Heart left ventricle (tissue), 13 donors: ENCODE results near the gene TUBA8.
"Not testable (repeated sequence)": the region's sequence is repeated elsewhere in the genome, so short reads cannot be mapped to it uniquely, and the experiment has no call there.

ENCODE experiments used
- CTCF ChIP-seq, 12 donors: fragments of 200-600 bp; sonication (generic) in 4 of 12; IDR thresholded peaks; one replicate each; pipeline versions ENCODE4 v1.5.0 to v1.8.0; 2018 to 2022; ENCODE audit warnings: antibody characterized with exemption in 12 of 12, mild to moderate bottlenecking in 5 of 12
- POLR2A ChIP-seq, 2 donors: fragments of 450-650 bp; IDR thresholded peaks; one replicate each; pipeline ENCODE4 v1.6.1; 2017; ENCODE audit warnings: antibody characterized with exemption in 2 of 2, mild to moderate bottlenecking in 2 of 2, moderate library complexity in 2 of 2
- donor health status: ischemic (EF 13 %, LVEDD 7.1; RV severe dilation, severe dysfunction).
- donor health status: DM: no; HTN: yes; CAD: no.
- donor health status: DM: no; HTN: no; CAD: no.
- donor health status: ischemic (EF 25% LVEDD 6.9; RV normal size, moderate dysfunction).
- donor health status: ischemic (EF 25% LVEDD 5.7; RV mildly dilated, moderate dysfunction).
- donor health status: ischemic (EF 35%, LVEDD 5.7; RV mildly dilated, moderate dysfunction).
- donor health status: nonischemic (EF 11% LVEDD 7.7; RV severe dilation, severe dysfunction).
- donor health status: DM: yes; HTN: yes; CAD: no.
- donor health status: PGD.
- donor health status: ischemic (EF 29% LVEDD 5.4; RV normal size, mild dysfunction).
- donor health status: nonischemic (EF 23%, LVEDD 6.1; RV moderate dilation, normal function).

- TF ChIP-seq CTCF, POLR2A (IDR thresholded peaks at IDR 0.05): not testable (repeated sequence)
Observed at GRCh38 chr22:18164584-18164983, 54.0 kb downstream of the TUBA8 start.
